HG02759 (cell line): Measurements from ENCODE around the gene SHISA2.

Experiments
- ATAC-seq: cut with Tn5 transposase; IDR thresholded peaks from one replicate; pipeline ENCODE4 v1.9.1; 2021; ENCODE audit warnings: mild to moderate bottlenecking, moderate library complexity; ENCODE audit not compliant: unreplicated experiment

The SHISA2 gene

DNA sequence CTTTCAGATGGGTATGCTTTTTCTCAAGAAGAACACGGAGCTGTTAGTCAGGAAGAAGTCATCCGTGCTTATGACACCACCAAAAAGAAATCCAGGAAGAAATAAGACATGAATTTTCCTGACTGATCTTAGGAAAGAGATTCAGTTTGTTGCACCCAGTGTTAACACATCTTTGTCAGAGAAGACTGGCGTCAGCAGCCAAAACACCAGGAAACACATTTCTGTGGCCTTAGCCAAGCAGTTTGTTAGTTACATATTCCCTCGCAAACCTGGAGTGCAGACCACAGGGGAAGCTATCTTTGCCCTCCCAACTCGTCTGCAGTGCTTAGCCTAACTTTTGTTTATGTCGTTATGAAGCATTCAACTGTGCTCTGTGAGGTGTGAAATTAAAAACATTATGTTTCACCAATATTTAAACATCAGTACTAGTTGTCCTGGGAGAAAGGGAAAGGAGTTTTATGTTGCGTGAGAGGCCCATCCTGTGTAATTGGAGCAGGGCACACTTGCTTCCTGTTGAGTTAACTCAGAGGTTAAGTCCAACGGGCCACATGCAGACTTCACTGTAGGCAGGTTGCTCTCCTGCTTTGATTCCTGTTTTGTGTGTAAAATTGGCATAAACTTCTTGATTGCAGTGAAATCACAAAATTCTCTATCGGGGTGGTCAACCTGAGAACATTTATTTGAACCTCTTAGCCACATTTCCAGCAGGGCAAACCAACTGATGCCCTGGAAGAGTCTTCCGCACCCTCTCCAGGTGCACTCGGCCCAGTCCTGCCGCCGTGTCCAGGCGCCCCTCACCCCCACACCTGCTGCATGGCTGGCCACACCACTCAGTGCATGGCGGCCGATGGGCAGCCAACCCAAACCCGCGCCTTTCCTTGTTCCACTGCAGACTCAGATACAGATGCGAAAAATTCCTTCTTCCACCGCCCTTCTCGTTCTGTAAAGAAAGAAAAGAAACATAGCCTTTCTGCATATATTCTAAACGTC is 31.6 kb downstream of the SHISA2 start:
- ATAC-seq = no peak

GRCh38 chr13:26019251-26019650 is 32.6 kb downstream of the SHISA2 start:
- ATAC-seq = no peak

DNA sequence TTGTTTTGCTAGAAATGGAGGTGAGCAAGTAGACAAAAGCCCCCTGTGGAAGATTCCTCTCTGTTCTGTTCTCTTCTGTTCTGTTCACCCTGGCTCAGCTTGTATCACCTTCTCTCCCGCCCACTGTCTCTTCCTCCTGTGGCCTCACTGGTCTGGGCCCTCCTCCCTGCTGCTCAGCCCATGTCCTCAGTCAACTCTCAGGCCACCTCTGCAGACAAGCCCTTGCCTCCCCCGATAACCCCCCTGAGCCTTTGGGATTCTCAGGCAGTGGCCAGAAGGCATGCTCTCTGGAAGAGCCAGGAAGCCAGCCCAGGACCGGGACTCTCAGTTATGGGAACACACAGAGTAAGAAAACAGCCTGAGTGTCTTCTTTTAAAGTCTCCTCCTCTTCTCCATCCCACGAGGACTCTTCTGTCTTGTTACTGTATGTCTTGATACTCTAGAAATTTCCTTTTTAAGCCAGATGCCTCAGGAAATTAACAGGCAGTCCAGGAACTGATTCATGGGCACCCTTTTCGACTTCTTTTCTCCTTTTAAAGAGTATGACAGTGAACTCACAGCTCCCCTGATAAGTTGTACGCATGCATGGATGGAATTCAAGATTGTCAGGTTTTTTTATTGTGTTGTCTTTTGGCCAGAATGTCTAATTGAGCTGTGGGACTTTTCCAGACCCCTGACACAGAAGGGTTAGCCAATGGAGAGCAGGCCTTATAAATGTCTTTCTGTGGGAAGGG is 33.7 kb downstream of the SHISA2 start:
- ATAC-seq = no peak

- no peak for ATAC-seq
Observed at GRCh38 chr13:26017196-26017921, 34.5 kb downstream of the SHISA2 start.

- no peak for ATAC-seq
Observed at GRCh38 chr13:26016189-26016588, 35.6 kb downstream of the SHISA2 start.

GRCh38 chr13:26015271-26016125 is 36.3 kb downstream of the SHISA2 start:
- ATAC-seq = no peak

DNA sequence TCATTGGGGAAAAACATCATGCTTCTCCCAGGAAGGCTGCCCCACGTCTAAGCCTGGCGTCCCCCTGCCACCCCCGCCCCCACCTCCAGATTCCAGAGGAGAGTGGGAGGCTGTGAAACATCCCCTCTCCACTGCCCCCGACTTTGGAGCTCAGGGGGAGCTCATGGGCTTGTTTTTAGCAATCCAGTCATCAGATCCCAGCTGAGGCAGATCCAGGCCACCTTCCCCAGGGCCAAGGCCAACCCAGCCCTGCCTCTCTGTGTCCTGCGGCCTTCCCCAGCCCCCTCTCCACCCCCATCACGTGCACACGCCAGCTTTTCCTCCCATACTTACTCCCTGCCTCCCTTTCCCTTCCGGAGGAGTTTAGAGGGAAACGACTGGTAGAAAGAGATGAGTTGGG is 38.8 kb downstream of the SHISA2 start:
- no peak for ATAC-seq

GRCh38 chr13:26011996-26012821 is 39.6 kb downstream of the SHISA2 start:
- ATAC-seq = no peak

DNA sequence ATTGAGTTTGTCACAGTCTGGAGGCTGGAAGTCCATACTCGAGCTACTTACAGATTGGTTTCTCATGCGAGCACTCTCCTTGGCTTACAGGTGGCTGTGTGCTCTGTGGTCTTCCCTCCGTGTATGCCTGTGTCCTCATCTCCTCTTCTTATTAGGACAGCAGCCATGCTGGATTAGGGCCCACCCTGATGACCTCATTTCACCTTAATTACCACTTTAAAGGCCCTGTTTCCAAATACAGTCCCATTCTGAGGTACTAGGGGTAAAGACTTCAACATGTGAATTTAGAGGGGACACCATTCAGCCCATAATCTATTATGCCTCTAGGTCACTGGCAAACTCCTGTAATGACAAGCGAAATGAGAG is 40.6 kb downstream of the SHISA2 start:
- ATAC-seq = no peak

DNA sequence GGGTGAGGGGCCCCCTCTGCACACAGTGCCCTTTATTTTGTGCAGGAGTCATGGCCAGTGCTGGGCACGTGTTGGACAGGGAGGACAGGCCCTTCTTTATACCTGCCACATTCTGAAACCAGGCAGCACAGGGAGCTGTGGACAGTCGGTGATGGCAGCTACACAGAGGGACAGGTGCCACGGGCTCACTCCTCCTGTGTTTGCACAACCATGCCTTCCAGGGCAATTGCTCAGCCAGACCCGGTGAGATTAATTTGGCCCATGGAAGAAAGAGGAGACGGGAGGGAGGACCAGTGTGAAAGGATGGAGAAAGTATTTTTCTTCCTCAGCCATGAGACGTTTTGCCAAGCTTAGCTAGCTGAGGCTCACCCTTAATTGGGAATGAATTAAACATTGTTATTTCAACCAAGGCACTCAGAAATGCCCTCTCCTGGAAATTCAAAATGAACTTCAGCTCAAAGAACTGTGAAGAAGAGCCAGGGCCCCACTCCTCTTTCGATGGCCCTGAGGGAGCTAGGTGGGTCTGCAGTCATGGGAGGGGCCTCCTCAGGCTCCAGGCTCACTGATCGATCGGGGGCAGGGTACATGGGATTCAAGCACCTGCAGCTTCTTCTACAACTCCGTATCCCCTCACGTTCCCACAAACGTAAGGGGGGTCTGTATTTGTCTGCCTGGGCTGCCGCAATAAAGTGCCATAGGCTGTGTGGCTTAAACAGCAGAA is 41.2 kb downstream of the SHISA2 start:
- no peak for ATAC-seq

DNA sequence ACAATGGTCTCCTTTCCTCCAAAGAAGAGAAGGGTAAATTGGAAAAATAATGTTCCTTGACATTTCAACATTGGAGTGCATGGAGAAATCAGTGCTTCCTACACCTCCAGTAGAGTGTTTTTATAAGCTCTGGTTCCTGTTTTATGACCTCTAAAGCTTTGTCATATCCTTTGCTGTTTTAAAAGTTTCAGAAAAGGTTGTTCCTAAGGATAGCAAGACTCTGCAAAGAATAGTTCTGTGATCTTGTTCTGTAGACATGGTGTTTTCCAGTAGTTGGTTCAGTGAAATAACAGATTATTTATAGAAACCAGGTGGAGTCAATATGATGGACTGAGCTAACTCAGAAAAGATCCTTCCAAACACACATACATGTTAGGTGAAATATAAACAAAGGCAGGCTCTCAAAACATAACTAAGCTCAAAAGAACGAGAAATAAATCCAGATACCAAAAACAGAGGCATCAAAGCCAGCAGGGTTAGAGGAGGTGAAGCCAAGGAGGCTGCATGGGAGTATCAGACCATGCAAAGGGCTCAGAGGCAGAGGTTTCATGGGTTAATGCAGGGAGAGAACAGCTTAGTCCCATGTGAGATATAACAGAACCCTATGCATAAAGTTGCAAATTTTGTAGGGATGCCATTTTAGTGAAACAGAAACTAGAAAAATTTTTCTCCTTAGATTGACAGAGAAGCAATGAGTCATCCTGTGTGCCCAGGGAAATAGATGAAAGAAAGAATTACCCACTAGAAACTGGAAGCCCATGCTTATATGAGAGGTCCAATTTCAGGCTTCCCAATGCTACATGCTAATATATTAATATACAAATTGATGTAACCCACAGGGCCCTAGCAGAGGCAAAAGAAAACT is 44.3 kb downstream of the SHISA2 start:
- ATAC-seq = no peak
